ENCODE results near the gene COX6A2. TPM values are rescaled to one million over a fixed set of nuclear protein-coding genes. Genes with fewer than 3 reads are reported as not detected.

The COX6A2 gene
- polyA plus RNA-seq, 2 of the 4 experiments (the other 2 are of a cell fraction): not detected

- no peak for TF ChIP-seq FOSB (CRISPR knock-in tag; IDR thresholded peaks at IDR 0.05)
- TF ChIP-seq MAFK (IDR thresholded peaks at IDR 0.05; ENCODE audit: partially characterized antibody): no peak
Measured at GRCh38 chr16:31464781-31465260, 36.7 kb upstream of the COX6A2 start (continued).

DNA sequence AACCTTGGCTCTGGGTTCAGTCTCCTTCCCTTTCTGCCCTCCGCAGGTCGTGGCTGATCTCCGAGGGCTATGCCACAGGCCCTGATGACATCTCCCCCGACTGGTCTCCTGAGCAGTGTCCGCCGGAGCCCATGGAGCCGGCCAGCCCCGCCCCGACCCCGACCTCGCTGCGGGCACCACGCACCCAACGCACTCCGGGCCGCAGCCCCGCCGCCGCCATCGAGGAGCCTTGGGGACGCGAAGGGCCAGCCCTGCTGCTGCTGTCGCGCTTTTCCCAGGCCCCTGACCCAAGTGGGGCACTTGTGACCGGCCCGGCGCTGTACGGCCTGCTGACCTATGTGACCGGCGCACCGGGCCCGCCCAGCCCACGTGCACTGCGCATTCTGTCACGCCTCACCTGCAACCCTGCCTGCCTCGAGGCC, 36.2 kb upstream of the COX6A2 start:
- FAIRE-seq: no peak
- Histone ChIP-seq H3K9me3 (no peaks in the 10 kb centered on the region), H3K4me2 (no peak overlapping the region), H3K4me1 (peaks cover 4% of the 10 kb centered on the region; the same call in 2 of the 3 replicates), H3K4me3 (no peak overlapping the region), H3K27ac (no peak overlapping the region)
- ChIA-PET CTCF (no interaction called here), POLR2A (no interaction called here)
- no peak for DNase-seq (ENCODE audit: low read depth in 1 of 2, low spot score in 1 of 2)
- WGBS (ENCODE audit: missing lambda C conversion rate): 96% methylated on average over 30 of the region's 36 CpGs
- TF ChIP-seq, protein P1, sequence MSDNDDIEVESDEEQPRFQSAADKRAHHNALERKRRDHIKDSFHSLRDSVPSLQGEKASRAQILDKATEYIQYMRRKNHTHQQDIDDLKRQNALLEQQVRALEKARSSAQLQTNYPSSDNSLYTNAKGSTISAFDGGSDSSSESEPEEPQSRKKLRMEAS (IDR thresholded peaks at IDR 0.05): no peak
- no peak for TF ChIP-seq BHLHE40 (IDR thresholded peaks at IDR 0.05; ENCODE audit: low read depth, low read length)
- ATAC-seq: no peak

DNA sequence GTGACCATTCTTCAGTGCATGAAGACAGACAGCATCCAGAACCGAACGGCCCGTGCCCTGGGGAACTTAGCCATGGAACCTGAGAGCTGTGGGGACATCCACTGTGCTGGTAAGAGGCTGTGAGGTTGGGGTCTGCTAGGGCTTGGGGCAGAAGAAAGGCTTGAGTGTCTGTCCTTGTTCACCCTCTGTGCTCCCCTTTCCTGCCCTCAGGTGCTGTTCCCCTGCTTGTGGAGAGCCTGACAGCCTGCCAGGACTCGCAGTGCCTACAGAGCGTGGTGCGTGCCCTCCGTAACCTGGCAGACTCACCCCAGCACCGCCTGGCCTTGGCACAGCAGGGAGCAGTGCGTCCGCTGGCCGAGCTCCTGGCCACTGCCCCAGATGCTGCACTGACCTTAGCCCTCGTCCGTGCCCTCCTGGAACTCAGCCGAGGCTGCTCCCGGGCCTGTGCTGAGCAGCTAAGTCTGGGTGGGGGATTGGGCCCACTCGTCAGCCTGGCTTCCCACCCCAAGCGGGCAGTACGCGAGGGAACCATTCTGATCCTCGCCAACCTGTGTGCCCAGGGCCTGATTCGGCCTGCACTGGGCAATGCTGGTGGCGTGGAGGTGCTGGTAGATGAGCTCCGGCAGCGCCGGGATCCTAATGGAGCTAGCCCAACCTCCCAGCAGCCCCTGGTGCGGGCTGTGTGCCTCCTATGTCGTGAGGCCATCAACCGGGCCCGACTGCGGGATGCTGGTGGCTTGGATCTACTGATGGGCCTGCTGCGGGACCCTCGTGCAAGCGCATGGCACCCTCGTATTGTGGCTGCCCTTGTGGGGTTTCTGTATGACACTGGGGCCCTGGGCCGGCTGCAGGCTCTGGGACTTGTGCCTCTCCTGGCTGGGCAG, 34.0 kb upstream of the COX6A2 start:
- H3K4me1 ChIP-seq: peaks cover 10% of the 10 kb centered on the region
- no peak overlapping the region for H3K4me2 ChIP-seq
- FAIRE-seq (no peak), DNase-seq (ENCODE audit: low read depth in 1 of 2, low spot score in 1 of 2) (no peak), ATAC-seq (no peak)
- no peak overlapping the region for H3K4me3 ChIP-seq
- WGBS (ENCODE audit: missing lambda C conversion rate): 90% methylated on average over 13 of the region's 35 CpGs
- TF ChIP-seq HDAC2 (IDR thresholded peaks at IDR 0.05) (no peak), EP300 (IDR thresholded peaks at IDR 0.05) (no peak), RFX5 (IDR thresholded peaks at IDR 0.05) (no peak), EHF (CRISPR knock-in tag; IDR thresholded peaks at IDR 0.05) (no peak), PHF8 (IDR thresholded peaks at IDR 0.05; ENCODE audit: borderline replicate concordance, low read depth) (no peak), CHD2 (IDR thresholded peaks at IDR 0.05; ENCODE audit: low read length, partially characterized antibody) (no peak), SMC3 (IDR thresholded peaks at IDR 0.05) (no peak), TFCP2L1 (CRISPR knock-in tag; IDR thresholded peaks at IDR 0.05) (no peak)
- no peak overlapping the region for H3K27ac ChIP-seq
- POLR2A ChIA-PET: interaction anchor here (2.1 kb wide), 1 partner anchor 46 kb away, joined by 8 read pairs; the partner anchor contains the start of gene RUSF1
- CTCF ChIA-PET: interaction anchor here (1.0 to 7.9 kb wide), 8 partner anchors 10 to 481 kb away, joined by 3 to 52 read pairs (median 4); partner anchors contain the start of gene ZNF843
- no peaks in the 10 kb centered on the region for H3K9me3 ChIP-seq

DNA sequence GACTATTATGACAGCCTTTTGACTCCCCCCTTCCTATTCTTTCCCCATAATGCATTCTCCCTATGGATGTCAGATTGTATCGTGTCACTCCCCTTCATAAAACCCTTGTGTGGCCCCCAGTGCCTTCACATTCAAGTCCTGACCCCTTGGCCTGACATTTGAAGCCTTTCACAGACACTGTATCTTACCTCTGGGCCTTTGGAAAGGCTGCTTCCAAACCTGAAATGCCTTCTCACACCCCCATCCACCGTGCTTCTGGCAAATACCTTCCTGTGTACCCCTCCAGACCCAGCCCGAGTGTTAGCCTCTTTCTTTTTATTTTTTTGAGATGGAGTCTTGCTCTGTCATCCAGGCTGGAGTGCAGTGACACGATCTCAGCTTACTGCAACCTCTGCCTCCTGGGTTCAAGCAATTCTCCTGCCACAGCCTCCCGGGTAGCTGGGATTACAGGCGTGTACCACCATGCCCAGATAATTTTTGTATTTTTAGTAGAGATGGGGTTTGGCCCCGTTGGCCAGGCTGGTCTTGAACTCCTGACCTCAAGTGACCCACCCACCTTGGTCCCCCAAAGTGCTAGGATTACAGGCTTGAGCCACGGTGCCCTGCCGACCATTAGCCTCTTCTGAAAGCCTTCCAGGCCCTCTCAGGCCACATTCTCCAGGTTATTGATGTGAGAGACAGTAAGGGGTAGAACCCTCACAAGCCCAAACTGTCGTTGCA, 33.2 kb upstream of the COX6A2 start:
- POLR2A ChIA-PET: interaction anchor here (1.0 to 2.3 kb wide), 8 partner anchors 8 to 413 kb away, joined by 3 to 23 read pairs (median 6); partner anchors contain the start of genes FUS, RUSF1, TGFB1I1 and ZNF267
- Histone ChIP-seq H3K4me1 (peaks cover 18% of the 10 kb centered on the region), H3K27ac (no peak overlapping the region), H3K9me3 (no peaks in the 10 kb centered on the region), H3K4me3 (no peak overlapping the region), H3K4me2 (no peak overlapping the region; the same call in 2 of the 3 replicates)
- CTCF ChIA-PET: interaction anchor here (1.0 to 7.9 kb wide), 21 partner anchors 9 to 508 kb away, joined by 3 to 52 read pairs (median 5); partner anchors contain the start of genes PYCARD, TGFB1I1 and ZNF843
- no peak for ATAC-seq
- DNase-seq (ENCODE audit: low read depth in 1 of 2, low spot score in 1 of 2): no peak
- FAIRE-seq: no peak
- TF ChIP-seq USF2 (IDR thresholded peaks at IDR 0.05) (no peak), FOXS1 (CRISPR knock-in tag; IDR thresholded peaks at IDR 0.05) (no peak), REST (IDR thresholded peaks at IDR 0.05) (no peak), BHLHE40 (IDR thresholded peaks at IDR 0.05; ENCODE audit: low read depth, low read length) (no peak), CBX8 (IDR thresholded peaks at IDR 0.05) (no peak), KDM5A (IDR thresholded peaks at IDR 0.05) (no peak), RFX5 (IDR thresholded peaks at IDR 0.05) (no peak)
- TF ChIP-seq, protein P2, sequence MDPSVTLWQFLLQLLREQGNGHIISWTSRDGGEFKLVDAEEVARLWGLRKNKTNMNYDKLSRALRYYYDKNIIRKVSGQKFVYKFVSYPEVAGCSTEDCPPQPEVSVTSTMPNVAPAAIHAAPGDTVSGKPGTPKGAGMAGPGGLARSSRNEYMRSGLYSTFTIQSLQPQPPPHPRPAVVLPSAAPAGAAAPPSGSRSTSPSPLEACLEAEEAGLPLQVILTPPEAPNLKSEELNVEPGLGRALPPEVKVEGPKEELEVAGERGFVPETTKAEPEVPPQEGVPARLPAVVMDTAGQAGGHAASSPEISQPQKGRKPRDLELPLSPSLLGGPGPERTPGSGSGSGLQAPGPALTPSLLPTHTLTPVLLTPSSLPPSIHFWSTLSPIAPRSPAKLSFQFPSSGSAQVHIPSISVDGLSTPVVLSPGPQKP (IDR thresholded peaks at IDR 0.05; ENCODE audit: low read depth, low read length): no peak
- TF ChIP-seq, protein P1 (IDR thresholded peaks at IDR 0.05): no peak
- WGBS (ENCODE audit: missing lambda C conversion rate): 68% methylated on average over 10 of the region's 10 CpGs
